GM23248 (cell line): Measurements from ENCODE around the gene ANO4.

ENCODE experiments used
- EZH2 ChIP-seq: fragments of 200-600 bp; sonication (generic); IDR thresholded peaks from 2 replicates; pipeline ENCODE4 v1.6.1; 2018; ENCODE audit warnings: antibody characterized with exemption, mild to moderate bottlenecking; ENCODE audit not compliant: insufficient read depth, poor library complexity, severe bottlenecking
- EZH2phosphoT487 ChIP-seq: fragments of 200-600 bp; sonication (generic); IDR thresholded peaks from 2 replicates; pipeline ENCODE4 v1.6.1; 2018; ENCODE audit warnings: antibody characterized with exemption, moderate library complexity, mild to moderate bottlenecking, low read depth; ENCODE audit not compliant: insufficient read depth

- no peak for TF ChIP-seq EZH2phosphoT487
- no peak for TF ChIP-seq EZH2
These were observed 46.2 kb downstream of the ANO4 start for GRCh38 chr12:100840748-100841147.
